K562 (cell line): ENCODE measurements around the gene FBXO8. TPM values are rescaled to one million over a fixed set of nuclear protein-coding genes. Genes with fewer than 3 reads are reported as not detected.

ENCODE experiments used
- ATAC-seq: fragments of 200-7000 bp; cut with Tn5 transposase; 3 replicates; pipeline ENCODE4 v1.9.1; 2020; ENCODE audit warnings: moderate library complexity
- BruUV-seq: library from RNA; stranded (reverse); fragments of 400-500 nt; replicated peaks from 2 replicates; lab custom pipeline; 2021; lab: Mats Ljungman, UMichigan
- CTCF ChIA-PET: fragments of 300-600 bp; formaldehyde crosslinking; extraction: SDS; loops from one replicate; lab custom pipeline; 2021; ENCODE audit warnings: low intra/inter-chr PET ratio; lab: Yijun Ruan, JAX
- POLR2A ChIA-PET: fragments of 300-600, 350-650 bp; sonication (Branson Sonifier 250); formaldehyde crosslinking; extraction: SDS; loops from one replicate; lab custom pipeline; 2021; ENCODE audit warnings: antibody characterized with exemption, inconsistent platforms; lab: Yijun Ruan, JAX
- DNase-seq, 4 experiments: peaks; one replicate each; pipeline versions ENCODE4 v3.0.0 to v3.0.0-alpha.2; 2011 to 2018; ENCODE audit warnings: low spot score in 3 of 4, mixed read lengths in 3 of 4; ENCODE audit errors: extremely low read depth in 1 of 4
- FAIRE-seq: peaks from 2 replicates; lab custom pipeline; 2011; peaks lifted over from hg19 to GRCh38; lab: Jason Lieb, UNC
- H2AFZ ChIP-seq: 2 replicates; pipeline ENCODE4 v1.6.0; 2011; ENCODE audit warnings: low read depth, low read length, control low read depth, inconsistent platforms
- H3K27ac ChIP-seq: fragments of 200-600 bp; 3 replicates; pipeline ENCODE4 v1.8.0; 2011; ENCODE audit warnings: low read depth, mild to moderate bottlenecking, control low read depth, inconsistent platforms, low read length, moderate library complexity, mixed read lengths; ENCODE audit errors: extremely low read depth
- H3K27me3 ChIP-seq, 2 experiments: fragments of 300-600 bp in 1 of 2; 2 replicates in 1 of 2; 3 replicates in 1 of 2; pipeline versions ENCODE4 v1.6.0 to v1.8.0; 2011; ENCODE audit warnings: inconsistent platforms in 2 of 2, low read length in 2 of 2, mild to moderate bottlenecking in 1 of 2, mixed read lengths in 1 of 2, moderate library complexity in 1 of 2; ENCODE audit not compliant: control insufficient read depth in 2 of 2, insufficient read depth in 2 of 2
- H3K36me3 ChIP-seq: fragments of 300-600 bp; 3 replicates; pipeline ENCODE4 v1.8.0; 2011; ENCODE audit warnings: mild to moderate bottlenecking, low read length, inconsistent platforms; ENCODE audit not compliant: control insufficient read depth, insufficient read depth
- H3K4me1 ChIP-seq, 2 experiments: fragments of 200-600 bp in 1 of 2; replicated peaks in 1 of 2; 2 replicates in 1 of 2; 3 replicates in 1 of 2; pipeline versions ENCODE4 v1.5.1 to v1.8.0; 2011; ENCODE audit warnings: inconsistent platforms in 2 of 2, low read length in 2 of 2, mild to moderate bottlenecking in 1 of 2, mixed read lengths in 1 of 2, moderate library complexity in 1 of 2; ENCODE audit not compliant: control insufficient read depth in 2 of 2, insufficient read depth in 2 of 2
- H3K4me2 ChIP-seq: 2 replicates; pipeline ENCODE4 v1.6.1; 2011; ENCODE audit warnings: low read length, control low read depth, inconsistent platforms, mixed read lengths; ENCODE audit not compliant: insufficient read depth
- H3K4me3 ChIP-seq: fragments of 200-600 bp; sonication (generic), shearing (Covaris generic); 2 replicates; pipeline ENCODE4 v1.5.1; 2016; ENCODE audit warnings: control low read depth, inconsistent platforms
- H3K79me2 ChIP-seq: fragments of 200-600 bp; 3 replicates; pipeline ENCODE4 v1.8.0; 2011; ENCODE audit warnings: low read length, inconsistent platforms; ENCODE audit not compliant: control insufficient read depth, insufficient read depth
- H3K9ac ChIP-seq, 2 experiments: 2 replicates each; pipeline versions ENCODE4 v1.6.0 to v1.6.1; 2011; ENCODE audit warnings: low read depth in 2 of 2, low read length in 2 of 2, control low read depth in 1 of 2, inconsistent platforms in 1 of 2, mild to moderate bottlenecking in 1 of 2, mixed read lengths in 1 of 2; ENCODE audit not compliant: insufficient read depth in 1 of 2
- H3K9me1 ChIP-seq: one replicate; pipeline ENCODE4 v1.6.0; 2011; ENCODE audit warnings: inconsistent platforms, mild to moderate bottlenecking, low read length, moderate library complexity; ENCODE audit not compliant: control insufficient read depth, insufficient read depth
- H3K9me3 ChIP-seq: replicated peaks from 2 replicates; pipeline ENCODE4 v1.5.1; 2011; ENCODE audit warnings: low read depth, low read length, inconsistent platforms; ENCODE audit not compliant: control insufficient read depth, insufficient read depth
- H4K20me1 ChIP-seq: replicated peaks from 2 replicates; pipeline ENCODE4 v1.6.1; 2011; ENCODE audit warnings: low read length, inconsistent platforms, mixed read lengths; ENCODE audit not compliant: control insufficient read depth, insufficient read depth
- CCNT2 ChIP-seq: IDR thresholded peaks from 2 replicates; pipeline ENCODE4 v1.6.1; 2011; ENCODE audit warnings: borderline replicate concordance, low read depth, mild to moderate bottlenecking, moderate library complexity, mixed read lengths, low read length; ENCODE audit not compliant: insufficient read length; ENCODE audit errors: extremely low read depth
- CUX1 ChIP-seq: fragments of 200-800 bp; sonication (Bioruptor generic); IDR thresholded peaks from 2 replicates; pipeline ENCODE4 v1.6.1; 2016; ENCODE audit warnings: missing genetic modification characterization, missing compliant biosample characterization
- ILF3 ChIP-seq: fragments of 450-650 bp; IDR thresholded peaks from 2 replicates; pipeline ENCODE4 v1.6.1; 2018; ENCODE audit warnings: antibody characterized with exemption, mild to moderate bottlenecking, moderate library complexity, borderline replicate concordance
- KLF10 ChIP-seq: fragments of 250-450 bp; sonication (Bioruptor Pico); IDR thresholded peaks from 2 replicates; pipeline ENCODE4 v1.6.1; 2021; ENCODE audit warnings: matching md5 sums
- NEUROD1 ChIP-seq: fragments of 150-350 bp; IDR thresholded peaks from 2 replicates; pipeline ENCODE4 v1.6.1; 2014; ENCODE audit warnings: borderline replicate concordance, low read length, low read depth; ENCODE audit not compliant: partially characterized antibody
- PHTF2 ChIP-seq: fragments of 250-450 bp; sonication (Bioruptor Pico); IDR thresholded peaks from 2 replicates; pipeline ENCODE4 v1.5.0; 2021; ENCODE audit warnings: mild to moderate bottlenecking
- ZNF280A ChIP-seq: fragments of 450-650 bp; IDR thresholded peaks from 2 replicates; pipeline ENCODE4 v1.6.1; 2018; ENCODE audit warnings: mild to moderate bottlenecking, low read depth; ENCODE audit not compliant: partially characterized antibody
- WGBS: fragments of 100-300 bp; shearing (Covaris generic); methylation state at CpG from one replicate; pipeline ENCODE4 v1.1.6; 2016; ENCODE audit warnings: low coverage, mixed read lengths; ENCODE audit not compliant: insufficient coverage; ENCODE audit errors: missing lambda C conversion rate; 5-methylcytosine and 5-hydroxymethylcytosine counted together
- in situ Hi-C: fragments of 300-500 bp; cut with MboI; formaldehyde crosslinking; loops from 4 replicates; pipeline ENCODE4 v1.15.0; 2018; ENCODE audit warnings: inconsistent platforms, mixed read lengths
- intact Hi-C: fragments of 100-400 bp; cut with micrococcal nuclease; formaldehyde crosslinking; loops from 2 replicates; pipeline ENCODE4 v1.14.2; 2022
- polyA plus RNA-seq, 8 experiments: library from polyadenylated mRNA; depleted of rRNA in 4 of 8; stranded (reverse) in 5 of 8; unstranded in 3 of 8; fragments of >200 nt; fragmentation: Nextera tagmentation in 2 of 8; fragmentation: Illumina TruSeq in 1 of 8; extraction: Ambion mirVana in 2 of 8; extraction: Trizol in 1 of 8; gene quantifications; 2 replicates each; pipeline versions ENCODE4 v1.2.1 to v1.2.3, GENCODE V29; 2011 to 2014; ENCODE audit warnings: inconsistent platforms in 1 of 8, missing spikeins in 1 of 8
- total RNA-seq, 7 experiments: library from RNA; depleted of rRNA in 6 of 7; stranded (reverse); fragments of >200 nt in 6 of 7; fragmentation: Illumina TruSeq in 2 of 7; extraction: Trizol in 2 of 7; gene quantifications; 2 replicates each; pipeline versions ENCODE4 v1.2.1 to v1.2.3, GENCODE V29; 2011 to 2021; ENCODE audit warnings: low replicate concordance in 1 of 7

The FBXO8 gene
- total and polyA plus RNA-seq, 9 of the 15 experiments (the other 6 are each of a cell fraction or from before 2014, with no cell fraction given): 12.9 to 27.1 (median 14.8) TPM

- TF ChIP-seq ILF3 (no peak), NEUROD1 (no peak)
Observed at GRCh38 chr4:174204164-174204831, 79.2 kb downstream of the FBXO8 start (continued).

GRCh38 chr4:174201871-174202270, 81.6 kb downstream of the FBXO8 start:
- Histone ChIP-seq H4K20me1 (no peaks in the 10 kb centered on the region), H3K27me3 (no peaks in the 10 kb centered on the region), H3K9ac (0 out of 4 replicates have a peak overlapping the region, but pooled peaks of 1 of the 2 experiments have one; percentile 22), H3K4me1 (peaks cover 0 to 15% of the 10 kb centered on the region in 2 experiments; a peak in 2 of 5 replicates), H2AFZ (peak overlapping the region; percentile 85), H3K9me3 (no peaks in the 10 kb centered on the region), H3K79me2 (no peaks in the 10 kb centered on the region), H3K4me2 (no peak overlapping the region), H3K9me1 (no peaks in the 10 kb centered on the region), H3K36me3 (no peaks in the 10 kb centered on the region), H3K4me3 (no peak overlapping the region), H3K27ac (peak overlapping the region; percentile 30; the same call in 1 of the 3 replicates)
- ChIA-PET POLR2A (interaction anchor here (0.6 kb wide), 2 partner anchors 757 to 1048 kb away, joined by 3 read pairs; no protein-coding TSS in a partner anchor), CTCF (no interaction called here)
- 57% methylated on average over 2 of the region's 2 CpGs for WGBS
- no TSS peak for BruUV-seq
- in situ Hi-C loops: no loop called here
- intact Hi-C loops: no loop called here
- TF ChIP-seq PHTF2 (CRISPR knock-in tag): no peak
- no peak for TF ChIP-seq CUX1 (CRISPR knock-in tag)
- no peak for TF ChIP-seq ZNF280A
- no peak for TF ChIP-seq KLF10 (CRISPR knock-in tag)
- TF ChIP-seq CCNT2: no peak
- no peak for DNase-seq
- ATAC-seq: peak; percentile 27
- no peak for FAIRE-seq
